Measurements from ENCODE around the gene RNASE9. TPM values are rescaled to one million over a fixed set of nuclear protein-coding genes. Genes with fewer than 3 reads are reported as not detected.

The RNASE9 gene
- total RNA-seq, 2 experiments from 2014 or later: not detected

- no peaks in the 10 kb centered on the region for H3K9me3 Mint-ChIP-seq
- no peak overlapping the region for H3K27ac Mint-ChIP-seq
- no peaks in the 10 kb centered on the region for H3K27me3 Mint-ChIP-seq
- H3K4me3 Mint-ChIP-seq: no peak overlapping the region
- no peaks in the 10 kb centered on the region for H3K4me1 Mint-ChIP-seq
- H3K36me3 Mint-ChIP-seq: no peaks in the 10 kb centered on the region
- no peak for DNase-seq
These were observed 3.7 kb downstream of the RNASE9 start for GRCh38 chr14:20557212-20557542.

- no peaks in the 10 kb centered on the region for H3K4me1 Mint-ChIP-seq
- no peaks in the 10 kb centered on the region for H3K36me3 Mint-ChIP-seq
- no peak for DNase-seq
- no peaks in the 10 kb centered on the region for H3K9me3 Mint-ChIP-seq
- no peaks in the 10 kb centered on the region for H3K27me3 Mint-ChIP-seq
- H3K27ac Mint-ChIP-seq: no peak overlapping the region
- no peak overlapping the region for H3K4me3 Mint-ChIP-seq
These were observed 4.2 kb downstream of the RNASE9 start for GRCh38 chr14:20556500-20557211.

GRCh38 chr14:20555845-20556244 lies 5.0 kb downstream of the RNASE9 start:
- Mint-ChIP-seq H3K27me3 (no peaks in the 10 kb centered on the region), H3K4me1 (no peaks in the 10 kb centered on the region), H3K27ac (no peak overlapping the region), H3K36me3 (no peaks in the 10 kb centered on the region), H3K9me3 (no peaks in the 10 kb centered on the region), H3K4me3 (no peak overlapping the region)
- DNase-seq: no peak

GRCh38 chr14:20553024-20553423 lies 7.8 kb downstream of the RNASE9 start:
- Mint-ChIP-seq H3K4me1 (no peaks in the 10 kb centered on the region), H3K27ac (no peak overlapping the region), H3K4me3 (no peak overlapping the region), H3K36me3 (no peaks in the 10 kb centered on the region), H3K9me3 (no peaks in the 10 kb centered on the region), H3K27me3 (no peaks in the 10 kb centered on the region)
- DNase-seq: no peak

- no peaks in the 10 kb centered on the region for H3K36me3 Mint-ChIP-seq
- H3K27me3 Mint-ChIP-seq: no peaks in the 10 kb centered on the region
- H3K4me3 Mint-ChIP-seq: no peak overlapping the region
- no peak for DNase-seq
- no peaks in the 10 kb centered on the region for H3K4me1 Mint-ChIP-seq
- H3K27ac Mint-ChIP-seq: no peak overlapping the region
- H3K9me3 Mint-ChIP-seq: no peaks in the 10 kb centered on the region
These were observed 9.2 kb downstream of the RNASE9 start for GRCh38 chr14:20551606-20552005.

GRCh38 chr14:20550926-20551325 lies 9.9 kb downstream of the RNASE9 start:
- Mint-ChIP-seq H3K4me1 (no peaks in the 10 kb centered on the region), H3K27me3 (no peaks in the 10 kb centered on the region), H3K27ac (no peak overlapping the region), H3K36me3 (no peaks in the 10 kb centered on the region), H3K9me3 (no peaks in the 10 kb centered on the region), H3K4me3 (no peak overlapping the region)
- DNase-seq: no peak

GRCh38 chr14:20548414-20549158 lies 12.3 kb downstream of the RNASE9 start:
- Mint-ChIP-seq H3K36me3 (no peaks in the 10 kb centered on the region), H3K4me1 (no peaks in the 10 kb centered on the region), H3K9me3 (no peaks in the 10 kb centered on the region), H3K27me3 (peaks cover 12% of the 10 kb centered on the region), H3K27ac (no peak overlapping the region), H3K4me3 (no peak overlapping the region)
- no peak for DNase-seq

GRCh38 chr14:20546877-20547276 lies 14.0 kb downstream of the RNASE9 start:
- no peak for DNase-seq
- H3K27me3 Mint-ChIP-seq: peaks cover 15% of the 10 kb centered on the region
- no peak overlapping the region for H3K27ac Mint-ChIP-seq
- no peaks in the 10 kb centered on the region for H3K36me3 Mint-ChIP-seq
- H3K9me3 Mint-ChIP-seq: no peaks in the 10 kb centered on the region
- no peak overlapping the region for H3K4me3 Mint-ChIP-seq
- H3K4me1 Mint-ChIP-seq: no peaks in the 10 kb centered on the region

- Mint-ChIP-seq H3K4me3 (no peak overlapping the region), H3K27ac (no peak overlapping the region), H3K27me3 (peaks cover 15% of the 10 kb centered on the region), H3K36me3 (no peaks in the 10 kb centered on the region), H3K9me3 (no peaks in the 10 kb centered on the region), H3K4me1 (no peaks in the 10 kb centered on the region)
- DNase-seq: no peak
These were observed 20.9 kb downstream of the RNASE9 start for GRCh38 chr14:20539906-20540305.

GRCh38 chr14:20530771-20531571 lies 29.9 kb downstream of the RNASE9 start:
- DNase-seq: peak; percentile 61
- Mint-ChIP-seq H3K4me1 (peaks cover 5% of the 10 kb centered on the region), H3K27ac (no peak overlapping the region), H3K27me3 (no peaks in the 10 kb centered on the region), H3K4me3 (peak overlapping the region; percentile 56), H3K9me3 (no peaks in the 10 kb centered on the region), H3K36me3 (no peaks in the 10 kb centered on the region)

- H3K27me3 Mint-ChIP-seq: no peaks in the 10 kb centered on the region
- no peaks in the 10 kb centered on the region for H3K9me3 Mint-ChIP-seq
- H3K4me1 Mint-ChIP-seq: peaks cover 5% of the 10 kb centered on the region
- no peaks in the 10 kb centered on the region for H3K36me3 Mint-ChIP-seq
- no peak overlapping the region for H3K27ac Mint-ChIP-seq
- no peak overlapping the region for H3K4me3 Mint-ChIP-seq
- no peak for DNase-seq
These were observed 31.0 kb downstream of the RNASE9 start for GRCh38 chr14:20529806-20530205.

- no peak for DNase-seq
- Mint-ChIP-seq H3K4me3 (no peak overlapping the region), H3K9me3 (no peaks in the 10 kb centered on the region), H3K4me1 (no peaks in the 10 kb centered on the region), H3K27ac (no peak overlapping the region), H3K27me3 (no peaks in the 10 kb centered on the region), H3K36me3 (no peaks in the 10 kb centered on the region)
These were observed 36.8 kb downstream of the RNASE9 start for GRCh38 chr14:20524027-20524426.

GRCh38 chr14:20522332-20522731 lies 38.5 kb downstream of the RNASE9 start:
- no peak overlapping the region for H3K4me3 Mint-ChIP-seq
- H3K27ac Mint-ChIP-seq: no peak overlapping the region
- no peaks in the 10 kb centered on the region for H3K36me3 Mint-ChIP-seq
- no peak for DNase-seq
- no peaks in the 10 kb centered on the region for H3K27me3 Mint-ChIP-seq
- H3K4me1 Mint-ChIP-seq: no peaks in the 10 kb centered on the region
- no peaks in the 10 kb centered on the region for H3K9me3 Mint-ChIP-seq

- DNase-seq: no peak
- no peaks in the 10 kb centered on the region for H3K36me3 Mint-ChIP-seq
- H3K4me3 Mint-ChIP-seq: no peak overlapping the region
- no peaks in the 10 kb centered on the region for H3K9me3 Mint-ChIP-seq
- no peak overlapping the region for H3K27ac Mint-ChIP-seq
- no peaks in the 10 kb centered on the region for H3K4me1 Mint-ChIP-seq
- H3K27me3 Mint-ChIP-seq: no peaks in the 10 kb centered on the region
These were observed 43.9 kb downstream of the RNASE9 start for GRCh38 chr14:20516921-20517320.

GRCh38 chr14:20515846-20516245 lies 45.0 kb downstream of the RNASE9 start:
- DNase-seq: no peak

More at GRCh38 chr14:20515846-20516245, 45.0 kb downstream of the RNASE9 start:
- Mint-ChIP-seq H3K9me3 (no peaks in the 10 kb centered on the region), H3K36me3 (no peaks in the 10 kb centered on the region), H3K27me3 (no peaks in the 10 kb centered on the region), H3K27ac (no peak overlapping the region), H3K4me3 (no peak overlapping the region), H3K4me1 (no peaks in the 10 kb centered on the region)
